Hypothalamus (tissue), 51 donors: ENCODE results near the gene PDE6G.
"Not testable (repeated sequence)": the region's sequence is repeated elsewhere in the genome, so short reads cannot be mapped to it uniquely, and the experiment has no call there.

Experiments
- DNase-seq, 51 donors: peaks; one replicate each; lab custom pipeline; 2025; lab: John Stamatoyannopoulos, UW

PDE6G gene

GRCh38 chr17:81638683-81639082 is 17.7 kb downstream of the PDE6G start:
- DNase-seq: no peak

GRCh38 chr17:81636505-81637288 is 19.6 kb downstream of the PDE6G start, which contains the start of the genes NPLOC4 and TSPAN10:
Gene NPLOC4, minus strand, starts transcription at chr17:81637112. Its CDS starts 182 bp downstream, at chr17:81636930.
Gene TSPAN10, plus strand, starts transcription at chr17:81637196. Its CDS starts 5,217 bp downstream, at chr17:81642413.
- DNase-seq: peak; percentile 19 to 89 (median 72)

- DNase-seq: no peak
Measured at GRCh38 chr17:81635973-81636504, 20.3 kb downstream of the PDE6G start.

- no peak for DNase-seq
Measured at GRCh38 chr17:81635431-81635830, 20.9 kb downstream of the PDE6G start.

- no peak for DNase-seq
Measured at GRCh38 chr17:81631482-81631881, 24.9 kb downstream of the PDE6G start.

GRCh38 chr17:81630274-81630673 is 26.1 kb downstream of the PDE6G start:
- no peak for DNase-seq

GRCh38 chr17:81621494-81622130 is 34.7 kb downstream of the PDE6G start:
- no peak for DNase-seq

- not testable (repeated sequence) for DNase-seq
Measured at GRCh38 chr17:81618307-81618706, 38.0 kb downstream of the PDE6G start.

- no peak for DNase-seq
Measured at GRCh38 chr17:81616877-81617276, 39.5 kb downstream of the PDE6G start.

- no peak for DNase-seq
Measured at GRCh38 chr17:81615401-81615930, 40.9 kb downstream of the PDE6G start.

- DNase-seq: no peak
Measured at GRCh38 chr17:81612172-81612970, 44.0 kb downstream of the PDE6G start.

GRCh38 chr17:81609541-81610311 is 46.6 kb downstream of the PDE6G start:
- DNase-seq: no peak

- no peak for DNase-seq
Measured at GRCh38 chr17:81608605-81609004, 47.7 kb downstream of the PDE6G start.

- DNase-seq: no peak
Measured at GRCh38 chr17:81608082-81608481, 48.3 kb downstream of the PDE6G start.

- peak in 1 of 51 donors; percentile 11 for DNase-seq
Measured at GRCh38 chr17:81607431-81607830, 48.9 kb downstream of the PDE6G start.

GRCh38 chr17:81603846-81604610 is 52.3 kb downstream of the PDE6G start:
- DNase-seq: no peak

- peak in 15 of 51 donors; percentile 3 to 60 (median 15) for DNase-seq
Measured at GRCh38 chr17:81601525-81602120, 54.7 kb downstream of the PDE6G start.
